B cell (primary cell): ENCODE results near the gene ISOC2. TPM values are rescaled to one million over a fixed set of nuclear protein-coding genes. Genes with fewer than 3 reads are reported as not detected.
A peak's percentile ranks its signal among the peaks of the same experiment; 100 is the strongest.

Experiments
- ATAC-seq: fragments of 200-7000 bp; cut with Tn5 transposase; one replicate; pipeline ENCODE4 v1.10.0; 2021; ENCODE audit warnings: low read depth, mild to moderate bottlenecking, moderate number of reproducible peaks, moderate library complexity
- CTCF ChIA-PET: fragments of 350-600 bp; sonication (Branson Sonifier 250); formaldehyde crosslinking; loops from one replicate; lab custom pipeline; 2021; ENCODE audit warnings: antibody characterized with exemption, inconsistent platforms; lab: Charles Lee
- POLR2A ChIA-PET: fragments of 350-600 bp; sonication (Branson Sonifier 250); formaldehyde crosslinking; loops from one replicate; lab custom pipeline; 2021; ENCODE audit warnings: antibody characterized with exemption; lab: Charles Lee
- DNase-seq: peaks from one replicate; pipeline ENCODE4 v3.0.0; 2013
- H2AFZ ChIP-seq: 2 replicates; pipeline ENCODE4 v1.6.1; 2012; ENCODE audit warnings: mild to moderate bottlenecking, low read depth, low read length; ENCODE audit not compliant: insufficient read depth, poor library complexity, severe bottlenecking
- H3K27ac ChIP-seq, 2 donors: 1 replicate in 1 of 2; 2 replicates in 1 of 2; pipeline ENCODE4 v1.5.1; 2012 to 2013; ENCODE audit warnings: low read length in 2 of 2, mild to moderate bottlenecking in 2 of 2, moderate library complexity in 1 of 2
- H3K27me3 ChIP-seq, 4 experiments: fragments of 200-600 bp in 1 of 4; sonication (generic) in 1 of 4; replicated peaks in 1 of 4; 1 replicate in 2 of 4; 2 replicates in 2 of 4; pipeline versions ENCODE4 v1.6.1 to v1.7.0; 2013 to 2016; ENCODE audit warnings: low read length in 3 of 4, mild to moderate bottlenecking in 2 of 4, mixed read lengths in 1 of 4, moderate library complexity in 1 of 4; ENCODE audit not compliant: insufficient read depth in 4 of 4, control insufficient read depth in 3 of 4; ENCODE audit errors: control extremely low read depth in 1 of 4
- H3K36me3 ChIP-seq, 2 experiments: replicated peaks in 1 of 2; 1 replicate in 1 of 2; 2 replicates in 1 of 2; pipeline versions ENCODE4 v1.6.1 to v1.7.1; 2013; ENCODE audit warnings: low read length in 1 of 2; ENCODE audit not compliant: insufficient read depth in 2 of 2, control insufficient read depth in 1 of 2; ENCODE audit errors: control extremely low read depth in 1 of 2, extremely low read depth in 1 of 2
- H3K4me1 ChIP-seq, 2 donors: fragments of 200-600 bp in 1 of 2; sonication (generic) in 1 of 2; 1 replicate in 1 of 2; 2 replicates in 1 of 2; pipeline versions ENCODE4 v1.5.1 to v1.6.1; 2013 to 2017; ENCODE audit warnings: low read length in 2 of 2; ENCODE audit not compliant: control insufficient read depth in 2 of 2, insufficient read depth in 2 of 2
- H3K4me2 ChIP-seq: replicated peaks from 2 replicates; pipeline ENCODE3; 2012; ENCODE audit warnings: mild to moderate bottlenecking, low read depth, low read length; ENCODE audit not compliant: poor library complexity, severe bottlenecking
- H3K4me3 ChIP-seq, 5 experiments: fragments of 200-600 bp in 1 of 5; sonication (generic) in 1 of 5; 1 replicate in 3 of 5; 2 replicates in 2 of 5; pipeline versions ENCODE4 v1.5.1 to v1.7.0; 2011 to 2016; ENCODE audit warnings: low read length in 4 of 5, mild to moderate bottlenecking in 4 of 5, low read depth in 2 of 5, control low read depth in 1 of 5, moderate library complexity in 1 of 5; ENCODE audit not compliant: insufficient read depth in 1 of 5; ENCODE audit errors: control extremely low read depth in 1 of 5, extremely low read depth in 1 of 5
- H3K79me2 ChIP-seq: fragments of 200-600 bp; sonication (generic); one replicate; pipeline ENCODE4 v1.6.0; 2016; ENCODE audit warnings: low read length; ENCODE audit not compliant: control insufficient read depth, insufficient read depth
- H3K9ac ChIP-seq: fragments of 200-600 bp; sonication (generic); 2 replicates; pipeline ENCODE4 v1.6.1; 2017; ENCODE audit warnings: mild to moderate bottlenecking, low read length, moderate library complexity
- H3K9me3 ChIP-seq, 3 donors: one replicate each; pipeline versions ENCODE4 v1.6.1 to v1.7.1; 2013; ENCODE audit warnings: low read length in 2 of 3; ENCODE audit not compliant: control insufficient read depth in 2 of 3, insufficient read depth in 1 of 3; ENCODE audit errors: control extremely low read depth in 1 of 3
- H4K20me1 ChIP-seq: 2 replicates; pipeline ENCODE4 v1.6.0; 2012; ENCODE audit warnings: mild to moderate bottlenecking, low read length; ENCODE audit not compliant: insufficient read depth, control insufficient read depth, poor library complexity, severe bottlenecking
- H3K27ac Mint-ChIP-seq: one replicate; pipeline ENCODE4 v1.8.0; 2021; ENCODE audit warnings: mixed read lengths
- H3K27me3 Mint-ChIP-seq: one replicate; pipeline ENCODE4 v1.8.0; 2021; ENCODE audit warnings: mixed read lengths
- H3K4me1 Mint-ChIP-seq: one replicate; pipeline ENCODE4 v1.8.0; 2021; ENCODE audit warnings: mixed read lengths
- H3K4me3 Mint-ChIP-seq: one replicate; pipeline ENCODE4 v1.8.0; 2021; ENCODE audit warnings: mixed read lengths
- H3K9me3 Mint-ChIP-seq: one replicate; pipeline ENCODE4 v1.8.0; 2022; ENCODE audit warnings: mixed read lengths; ENCODE audit not compliant: insufficient read depth
- CTCF ChIP-seq: fragments of 200-600 bp; IDR thresholded peaks from one replicate; pipeline ENCODE4 v1.8.0; 2022; ENCODE audit warnings: antibody characterized with exemption, mild to moderate bottlenecking
- EZH2 ChIP-seq: IDR thresholded peaks from 2 replicates; pipeline ENCODE4 v1.6.1; 2012; ENCODE audit warnings: borderline replicate concordance, low read depth, mild to moderate bottlenecking, moderate library complexity, low read length; ENCODE audit not compliant: insufficient read depth, poor library complexity, severe bottlenecking
- WGBS: methylation state at CpG from one replicate; pipeline ENCODE4 v1.1.5; 2013; ENCODE audit warnings: missing lambda C conversion rate; ENCODE audit not compliant: insufficient coverage; 5-methylcytosine and 5-hydroxymethylcytosine counted together
- intact Hi-C: fragments of 100-400 bp; cut with micrococcal nuclease; formaldehyde crosslinking; loops from one replicate; pipeline ENCODE4 v1.10.0; 2022
- polyA plus RNA-seq: library from polyadenylated mRNA; depleted of rRNA; stranded (reverse); fragments of >200 nt; gene quantifications from 2 replicates; pipeline ENCODE4 v1.2.3, GENCODE V29; 2012
- total RNA-seq, 2 donors: library from RNA; stranded (reverse); fragments of 120-200 nt in 1 of 2; gene quantifications; 1 replicate in 1 of 2; 2 replicates in 1 of 2; pipeline versions ENCODE4 v1.2.3 to v1.2.4, GENCODE V29; 2013 to 2022

The ISOC2 gene
- total and polyA plus RNA-seq, 2 donors (not counting 1 experiment from before 2014, with no cell fraction given), result 10.0 to 27.6 TPM

- WGBS, result 47% methylated on average over 10 of the region's 16 CpGs
- Histone ChIP-seq H3K36me3 (no peaks in the 10 kb centered on the region), H3K4me1 (peaks cover 15 to 19% of the 10 kb centered on the region in 2 donors), H3K9me3 (peaks cover 0 to 10% (median 0%) of the 10 kb centered on the region in 3 donors), H3K4me2 (no peak overlapping the region), H2AFZ (no peak overlapping the region), H3K4me3 (no peak overlapping the region), H3K79me2 (no peaks in the 10 kb centered on the region), H3K9ac (no peak overlapping the region), H4K20me1 (no peaks in the 10 kb centered on the region), H3K27ac (no peak overlapping the region), H3K27me3 (peaks cover 0 to 56% (median 22%) of the 10 kb centered on the region in 4 experiments)
- Mint-ChIP-seq H3K4me1 (peaks cover 14% of the 10 kb centered on the region), H3K9me3 (no peaks in the 10 kb centered on the region), H3K27me3 (peaks cover 38% of the 10 kb centered on the region), H3K27ac (no peak overlapping the region), H3K4me3 (no peak overlapping the region)
- DNase-seq, result peak; percentile 28
- intact Hi-C loops, result no loop called here
- ATAC-seq, result peak; percentile 29
- ChIA-PET POLR2A (interaction anchor here (0.6 kb wide), 1 partner anchor 108 kb away, joined by 6 read pairs; no protein-coding TSS in a partner anchor), CTCF (no interaction called here)
- no peak for TF ChIP-seq CTCF
- no peak for TF ChIP-seq EZH2
These were observed 13.8 kb downstream of the ISOC2 start for GRCh38 chr19:55447421-55448174.

- Mint-ChIP-seq H3K9me3 (no peaks in the 10 kb centered on the region), H3K4me3 (no peak overlapping the region), H3K4me1 (peaks cover 18% of the 10 kb centered on the region), H3K27ac (no peak overlapping the region), H3K27me3 (peaks cover 43% of the 10 kb centered on the region)
- TF ChIP-seq EZH2, result no peak
- no peak overlapping the region for H3K4me2 ChIP-seq
- no peaks in the 10 kb centered on the region for H3K36me3 ChIP-seq
- no peak overlapping the region for H3K9ac ChIP-seq
- H3K4me3 ChIP-seq, result no peak overlapping the region
- no peak for ATAC-seq
- no peaks in the 10 kb centered on the region for H4K20me1 ChIP-seq
- H3K27ac ChIP-seq, result no peak overlapping the region
- 85% methylated on average over 6 of the region's 8 CpGs for WGBS
- POLR2A ChIA-PET, result no interaction called here
- H3K27me3 ChIP-seq, result peaks cover 0 to 55% (median 22%) of the 10 kb centered on the region in 4 experiments
- H3K9me3 ChIP-seq, result no peaks in the 10 kb centered on the region
- H3K79me2 ChIP-seq, result no peaks in the 10 kb centered on the region
- H3K4me1 ChIP-seq, result peaks cover 13 to 17% of the 10 kb centered on the region in 2 donors
- intact Hi-C loops, result no loop called here
- no peak overlapping the region for H2AFZ ChIP-seq
- no peak for DNase-seq
- CTCF ChIA-PET, result interaction anchor here (0.9 kb wide), 1 partner anchor 305 kb away, joined by 3 read pairs; no protein-coding TSS in a partner anchor
These were observed 15.4 kb downstream of the ISOC2 start for GRCh38 chr19:55446060-55446459.
